Medulla oblongata (tissue), 1 donor: ENCODE data around the gene EXOSC9.
A peak's percentile ranks its signal among the peaks of the same experiment; 100 is the strongest.

Experiments used
- DNase-seq: peaks from one replicate; pipeline ENCODE4 v3.0.0-alpha.2; 2015; ENCODE audit errors: extremely low spot score

Gene EXOSC9

DNA sequence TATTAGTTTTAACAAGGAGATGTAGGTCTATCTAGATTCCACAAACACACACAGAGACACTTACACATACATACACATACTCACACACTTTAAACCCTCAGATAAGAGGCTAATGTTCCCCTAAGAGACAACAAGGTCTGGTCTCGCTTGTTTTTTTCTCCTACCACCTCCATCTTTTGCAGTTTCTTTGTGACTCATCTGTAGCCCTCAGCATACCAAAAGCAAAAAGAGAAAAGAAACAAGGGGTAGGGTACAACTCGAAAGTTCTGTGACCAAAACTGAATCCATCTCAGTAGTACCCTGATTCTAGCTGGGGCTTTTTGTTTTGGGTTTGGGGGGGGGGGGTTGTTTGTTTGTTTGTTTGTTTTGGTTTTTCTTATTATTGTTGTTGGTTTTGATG lies 12.2 kb upstream of the EXOSC9 start:
- no peak for DNase-seq

DNA sequence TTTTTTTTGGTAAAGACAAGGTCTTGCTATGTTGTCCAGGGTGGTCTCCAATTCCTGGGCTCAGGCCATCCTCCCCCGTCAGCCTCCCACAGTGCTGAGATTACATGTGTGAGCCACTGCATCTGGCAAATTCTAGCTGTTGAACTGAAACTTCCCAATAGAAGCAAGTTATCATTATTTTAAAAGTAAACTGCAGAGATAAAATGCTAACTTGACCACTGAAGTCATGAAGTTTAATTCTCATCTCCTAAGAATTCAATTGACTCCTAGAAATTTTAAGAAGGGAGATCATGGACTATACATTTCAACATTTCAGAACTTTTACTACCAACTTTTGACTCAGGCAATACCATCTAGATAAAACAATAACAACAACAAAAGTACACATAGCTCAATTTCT lies 11.7 kb upstream of the EXOSC9 start:
- no peak for DNase-seq

- DNase-seq, result no peak
These were observed 10.9 kb upstream of the EXOSC9 start for GRCh38 chr4:121789960-121790829.

DNA sequence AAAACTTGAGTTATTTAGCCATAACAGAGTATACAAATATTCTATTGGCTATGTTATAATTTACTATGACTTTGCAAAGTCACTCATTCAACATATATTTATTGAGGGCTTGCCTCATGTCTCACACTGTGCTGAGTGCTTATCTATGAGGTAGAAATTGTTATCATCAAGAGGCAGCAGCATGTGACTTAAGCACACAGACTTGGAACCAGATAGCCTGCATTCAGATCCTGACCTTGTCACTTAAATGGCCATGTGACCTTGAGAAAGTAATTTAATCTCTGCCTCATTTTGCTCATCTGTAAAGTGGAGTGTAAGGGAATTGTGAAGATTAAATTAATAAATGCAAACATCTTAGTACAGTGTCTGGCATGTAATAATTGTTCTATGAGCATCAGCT lies 10.1 kb upstream of the EXOSC9 start:
- no peak for DNase-seq

DNA sequence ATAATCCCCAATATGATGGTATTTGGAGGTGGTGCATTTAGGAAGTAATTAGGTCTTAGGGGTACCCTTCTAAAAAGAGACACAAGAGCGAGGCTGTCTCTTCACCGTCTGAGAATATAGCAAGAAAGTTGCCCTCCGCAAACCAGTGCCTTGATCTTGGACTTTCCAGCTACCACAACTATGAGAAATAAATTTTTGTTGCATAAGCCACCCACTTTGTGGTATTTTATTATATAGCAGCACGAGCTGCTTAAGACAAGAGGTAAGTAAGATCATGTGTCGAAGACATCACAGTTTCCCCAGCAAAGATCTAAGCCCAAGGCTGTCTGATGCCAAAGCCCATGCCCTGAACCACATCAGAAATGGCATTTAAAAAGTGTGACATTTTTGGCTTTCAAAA lies 9.6 kb upstream of the EXOSC9 start:
- no peak for DNase-seq

DNA sequence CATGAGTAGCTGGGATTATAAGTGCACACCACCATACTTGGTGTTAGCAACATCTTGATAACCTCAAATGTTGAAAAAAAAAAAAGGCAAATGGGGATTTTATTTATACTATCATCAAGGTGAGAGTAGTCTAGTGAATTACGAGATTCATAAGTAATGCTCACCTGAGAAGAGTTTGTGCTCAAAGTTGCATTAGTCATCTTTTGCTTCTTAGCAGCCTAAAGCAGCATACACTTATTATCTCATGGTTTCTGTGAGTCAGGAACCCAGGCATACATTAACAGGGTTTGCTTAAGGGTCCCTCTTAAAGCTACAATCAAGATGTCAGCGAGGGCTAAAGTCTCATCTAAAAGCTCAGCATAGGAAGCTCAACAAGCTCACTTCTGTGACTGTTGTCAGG lies 8.2 kb upstream of the EXOSC9 start:
- DNase-seq, result no peak

- DNase-seq, result no peak
These were observed 6.5 kb upstream of the EXOSC9 start for GRCh38 chr4:121794505-121795188.

GRCh38 chr4:121796283-121796682 lies 4.8 kb upstream of the EXOSC9 start:
- DNase-seq, result no peak

DNA sequence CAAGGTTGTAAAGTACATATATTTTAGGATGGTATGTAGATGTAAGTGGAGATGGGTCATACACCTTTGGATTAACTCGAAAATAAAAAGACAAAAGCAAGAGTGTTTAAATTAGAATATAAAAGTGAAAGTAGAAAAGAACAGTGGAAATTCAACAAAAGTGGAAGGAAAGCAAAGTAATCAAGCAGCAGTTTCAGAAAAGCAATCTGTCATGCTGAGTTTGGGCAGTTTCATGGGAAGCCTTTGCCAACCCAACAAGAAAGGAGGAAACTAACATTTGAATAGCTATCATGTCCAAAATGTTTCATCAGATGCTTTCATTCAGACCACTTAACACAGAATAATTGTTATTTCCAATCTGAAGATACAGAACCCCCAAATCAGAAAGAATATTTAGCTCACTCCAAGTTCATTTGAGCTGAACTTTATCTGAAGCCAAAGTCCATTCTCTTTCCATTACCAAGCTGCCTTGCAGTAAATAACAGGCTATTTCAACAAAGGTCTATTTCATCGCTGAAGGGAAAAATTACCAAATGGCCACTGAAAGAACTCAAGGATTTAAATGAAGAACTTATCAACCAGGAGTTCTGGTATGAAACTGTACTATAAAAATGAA lies 1.8 kb upstream of the EXOSC9 start:
- DNase-seq, result peak; percentile 14

- DNase-seq, result peak; percentile 6
These were observed 1.1 kb upstream of the EXOSC9 start for GRCh38 chr4:121799867-121800501.

DNA sequence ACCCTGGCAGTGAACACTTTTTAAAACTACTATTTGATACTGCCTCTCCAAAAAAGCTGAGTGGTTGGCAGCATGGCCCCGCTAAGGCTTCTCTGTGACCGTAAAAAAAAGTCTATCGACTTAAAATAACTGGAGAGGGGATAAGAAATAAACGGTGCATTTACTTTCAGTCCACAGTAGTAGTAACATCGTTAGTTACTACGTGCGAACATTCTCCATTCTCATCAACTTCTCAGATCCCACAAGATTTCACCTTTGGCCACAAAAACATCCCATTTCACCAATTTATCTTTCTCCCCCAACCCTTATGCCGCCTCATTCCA lies 524 bp upstream of the EXOSC9 start:
- no peak for DNase-seq

- no peak for DNase-seq
These were observed 572 bp downstream of the EXOSC9 start for GRCh38 chr4:121801715-121802075.

DNA sequence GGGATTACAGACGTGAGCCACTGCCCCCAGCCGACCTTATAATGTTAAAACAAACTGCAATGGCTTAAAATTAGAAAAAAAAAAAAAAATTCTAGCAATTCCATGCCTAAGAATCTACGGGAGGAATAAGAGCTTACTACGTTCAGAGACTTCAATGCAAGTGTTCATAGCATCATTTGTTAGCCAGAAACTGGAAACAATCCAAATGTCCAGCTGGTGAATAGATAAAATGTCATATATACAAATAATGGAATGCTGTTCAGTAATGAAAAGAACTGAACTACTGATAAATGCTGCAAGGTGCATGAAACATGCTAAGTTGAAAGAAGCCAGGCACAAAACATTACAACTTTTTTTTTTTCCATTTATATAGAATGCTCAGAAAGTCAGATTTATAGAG lies 5.3 kb downstream of the EXOSC9 start:
- no peak for DNase-seq

DNA sequence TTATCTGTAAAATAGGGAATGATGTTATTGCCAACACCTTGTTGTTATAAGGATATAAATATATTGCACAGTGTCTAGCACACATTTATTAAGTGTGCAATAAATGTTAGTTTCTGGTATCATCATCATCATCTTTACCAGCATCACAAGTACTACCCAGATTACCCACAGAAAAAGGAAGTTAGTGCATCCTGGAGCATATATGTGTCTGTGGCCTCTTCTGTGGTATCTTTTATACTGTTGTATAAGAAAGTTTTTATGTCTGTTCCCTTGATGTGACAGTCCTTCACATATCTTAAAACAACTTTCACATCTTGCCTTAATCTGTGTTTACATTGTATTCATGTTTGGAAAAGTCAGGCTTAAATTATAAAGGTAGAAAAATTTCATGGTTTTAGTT lies 10.0 kb downstream of the EXOSC9 start:
- DNase-seq, result no peak

DNA sequence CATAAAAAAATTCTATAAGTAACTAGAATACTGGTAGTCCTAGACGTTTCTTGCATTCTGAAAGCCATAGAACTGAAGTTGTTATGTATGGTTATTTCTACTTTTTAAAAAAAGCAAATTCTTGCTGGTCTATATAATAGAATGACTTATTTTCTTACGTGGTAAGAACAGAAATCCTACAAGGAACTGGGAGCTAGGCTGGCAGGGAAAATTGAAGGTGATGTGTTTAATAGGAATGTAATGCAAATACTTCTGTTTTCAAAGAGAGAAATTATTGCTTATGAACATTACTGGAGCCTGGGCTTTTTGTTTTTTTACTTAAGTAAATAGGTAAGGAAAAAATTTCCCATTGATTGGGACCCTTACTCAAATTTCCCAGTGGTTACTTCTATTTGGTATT lies 13.6 kb downstream of the EXOSC9 start:
- DNase-seq, result no peak

DNA sequence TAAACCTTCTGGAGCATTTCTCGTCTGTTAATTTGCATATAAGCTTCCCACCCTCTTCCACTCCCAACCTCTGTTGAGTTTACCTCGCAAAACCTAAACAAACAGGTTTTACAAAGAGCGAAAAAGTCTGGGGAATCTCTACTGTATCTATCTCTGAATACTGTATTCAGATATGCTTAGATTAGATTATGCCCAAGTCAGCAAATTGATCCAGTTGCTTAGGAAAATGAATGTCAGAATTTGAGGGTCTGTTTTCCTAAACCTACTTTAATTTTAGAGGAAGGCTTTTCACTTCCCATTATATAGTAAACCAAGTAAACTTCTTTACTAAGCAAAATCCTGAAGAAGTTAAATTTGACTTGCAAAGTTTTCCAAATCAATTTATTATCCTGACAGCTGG lies 15.9 kb downstream of the EXOSC9 start:
- DNase-seq, result no peak

DNA sequence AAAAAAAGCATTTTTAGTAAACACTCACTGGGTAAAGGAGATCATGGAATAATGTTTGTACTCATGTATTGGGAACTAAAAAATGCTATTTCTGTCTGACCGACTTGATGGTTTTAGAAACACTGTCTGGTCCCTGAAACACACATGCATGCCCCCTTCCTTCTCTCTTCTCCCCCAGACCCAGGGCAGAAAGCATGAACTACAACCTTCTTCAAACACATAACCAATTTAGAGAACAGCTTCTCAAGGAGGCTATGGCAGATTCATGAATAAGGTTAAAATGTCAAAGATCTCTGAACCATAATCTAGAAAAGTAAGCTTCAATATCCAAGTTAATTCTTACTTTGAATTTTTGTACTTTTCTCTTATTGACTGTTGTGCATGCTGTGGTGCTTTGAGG lies 16.6 kb downstream of the EXOSC9 start:
- DNase-seq, result no peak

DNA sequence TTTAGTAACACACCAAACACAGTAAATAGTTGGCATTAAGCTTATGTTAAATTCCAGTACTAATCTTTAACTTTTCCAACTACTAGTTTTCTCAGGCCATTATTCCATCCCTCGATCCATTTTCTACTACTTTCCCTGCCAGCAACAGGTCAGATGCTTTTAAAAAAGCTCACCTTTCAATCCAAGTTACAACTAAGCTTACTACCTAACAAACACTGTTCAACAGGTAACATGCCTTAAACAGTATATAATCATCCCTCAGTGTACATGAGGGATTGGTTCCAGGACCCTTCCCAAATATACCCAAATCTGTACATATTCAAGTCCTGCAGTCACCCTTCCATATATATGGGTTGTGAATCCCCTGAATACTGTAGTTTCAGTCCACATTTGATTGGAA lies 17.1 kb downstream of the EXOSC9 start:
- DNase-seq, result no peak

DNA sequence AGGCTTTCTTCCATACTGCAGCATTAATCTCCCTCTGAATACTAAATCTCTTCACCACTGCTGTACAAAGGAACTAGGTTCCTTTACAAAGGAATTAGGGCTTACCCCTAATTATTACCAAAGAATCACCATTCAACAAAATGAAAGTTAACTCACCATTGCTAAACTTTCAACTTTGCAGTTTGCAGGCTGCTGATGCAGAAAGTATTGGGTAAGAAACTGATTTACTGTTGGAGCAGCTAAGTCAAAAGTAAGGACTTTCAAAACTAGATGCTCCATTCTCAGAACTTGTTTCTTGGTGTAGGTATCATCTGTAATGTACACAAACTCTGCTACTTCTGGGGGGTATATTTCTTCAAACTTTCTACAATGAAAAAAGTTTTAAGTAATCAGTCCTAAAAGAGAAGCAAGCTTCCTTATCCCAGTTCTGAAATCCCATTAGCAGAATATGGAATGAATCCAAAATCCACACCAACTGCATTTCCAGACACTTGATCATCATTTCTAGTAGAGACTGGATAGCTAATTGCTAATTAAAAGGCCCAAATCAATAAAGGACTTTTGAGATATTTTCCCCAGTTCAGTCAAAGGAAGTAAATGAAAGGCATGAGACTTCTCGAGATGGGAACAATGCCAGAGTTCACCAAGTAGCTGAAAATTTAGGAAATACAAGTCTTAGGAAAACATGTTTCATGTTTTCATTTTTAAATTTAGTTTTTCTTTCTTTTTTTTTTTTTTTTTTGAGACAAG lies 18.3 kb downstream of the EXOSC9 start:
- no peak for DNase-seq

DNA sequence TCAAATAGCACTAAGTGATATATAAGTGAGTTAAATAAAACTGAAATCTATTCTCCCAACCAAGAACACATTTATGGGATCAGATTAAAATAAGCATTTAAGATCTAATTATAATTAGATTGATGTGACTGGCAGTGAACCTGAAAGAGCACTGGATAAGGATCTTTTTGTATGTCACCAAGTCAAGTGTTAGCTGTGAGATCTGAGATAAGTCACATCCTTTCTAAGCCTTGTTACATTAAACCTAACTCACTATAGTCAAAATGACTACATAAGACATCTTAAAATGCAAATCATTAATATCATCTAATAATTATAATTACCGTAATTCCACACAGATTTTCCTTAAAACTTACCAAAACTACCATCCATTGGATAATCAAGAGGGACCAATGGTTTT lies 20.9 kb downstream of the EXOSC9 start:
- DNase-seq, result no peak

- no peak for DNase-seq
These were observed 21.8 kb downstream of the EXOSC9 start for GRCh38 chr4:121822796-121823504.
